Measurements from ENCODE around the gene NPB.

NPB gene

DNA sequence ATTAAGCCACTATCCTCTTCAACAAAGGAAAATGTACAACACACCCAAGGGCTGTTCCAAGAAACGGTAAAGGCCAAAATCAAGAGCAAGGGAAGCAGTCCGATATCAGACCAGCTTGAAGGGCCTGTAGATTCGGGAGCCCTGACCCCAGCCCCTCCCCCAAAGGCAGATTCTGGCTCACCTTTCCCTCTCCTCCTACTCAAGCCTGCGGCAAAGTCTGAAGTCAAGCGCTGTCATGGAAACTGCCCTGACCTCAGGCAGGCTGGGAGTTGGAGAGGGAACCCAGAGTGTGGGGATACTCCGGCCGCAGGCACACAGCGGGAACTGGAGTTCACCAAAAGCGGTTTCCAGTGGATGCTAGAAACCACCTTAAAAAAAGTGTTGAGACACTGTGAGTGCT is 12.4 kb upstream of the NPB start:
- no peak overlapping the region for H3K27ac ChIP-seq (ENCODE audit: low read depth, low read length, severe bottlenecking)
- peak overlapping the region; percentile 89 for H3K4me3 ChIP-seq (ENCODE audit: extremely low read depth, insufficient read depth, low read length, poor library complexity, severe bottlenecking)
- H3K36me3 ChIP-seq (ENCODE audit: control insufficient read depth, insufficient read depth, low read length), result peaks cover 71% of the 10 kb centered on the region
- 91 to 96% methylated on average over 7 to 8 of the region's 9 CpGs for WGBS, 2 experiments (ENCODE audit: insufficient coverage in 2 of 2)
- H3K4me1 ChIP-seq (ENCODE audit: control insufficient read depth, insufficient read depth, low read length, poor library complexity, severe bottlenecking), result peaks cover 10% of the 10 kb centered on the region
- no peaks in the 10 kb centered on the region for H3K9me3 ChIP-seq (ENCODE audit: control insufficient read depth, low read length)

DNA sequence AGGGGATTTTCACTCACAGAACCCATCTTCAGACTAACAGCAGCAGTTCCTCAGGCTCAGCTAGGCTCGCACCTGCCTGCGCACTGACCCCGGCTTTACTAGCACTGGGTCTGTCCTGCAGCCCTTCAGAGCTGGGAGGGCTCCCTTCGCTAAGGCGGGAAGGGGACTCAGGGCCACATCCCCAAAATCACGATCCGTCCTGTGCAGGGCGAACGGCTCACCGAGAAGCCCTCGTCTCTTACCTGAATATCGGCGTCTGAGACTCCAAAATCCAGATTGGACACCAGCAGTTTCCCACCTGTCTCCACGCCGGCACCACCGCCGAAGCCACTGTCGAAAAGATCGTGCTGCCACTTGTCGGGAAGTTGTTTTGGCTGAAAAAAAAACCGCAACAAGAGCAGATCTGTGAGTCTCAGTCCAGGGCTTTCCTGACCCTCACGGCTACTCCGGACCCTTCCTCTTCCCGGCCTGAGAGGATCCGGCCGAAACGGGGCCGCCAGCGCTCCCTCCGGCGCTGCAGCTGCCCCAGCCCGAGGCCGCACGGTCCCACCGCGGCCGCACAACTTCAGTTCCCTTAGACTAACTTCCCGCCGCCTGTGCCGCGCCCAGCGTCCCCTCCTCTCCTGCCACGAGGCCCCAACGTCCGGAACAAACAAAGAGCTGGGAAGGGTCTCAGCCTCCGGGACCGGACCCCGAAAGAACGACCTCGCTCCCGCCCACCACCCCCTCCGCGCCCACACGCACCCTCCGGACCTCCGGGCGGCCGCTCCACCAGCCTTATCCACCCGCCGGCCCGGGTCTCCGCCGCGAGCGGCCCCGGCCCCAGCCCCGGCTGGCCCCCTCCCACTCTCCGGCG is 11.4 kb upstream of the NPB start:
- Histone ChIP-seq H3K36me3 (ENCODE audit: control insufficient read depth, insufficient read depth, low read length) (peaks cover 69% of the 10 kb centered on the region), H3K9me3 (ENCODE audit: control insufficient read depth, low read length) (no peaks in the 10 kb centered on the region), H3K4me3 (ENCODE audit: extremely low read depth, insufficient read depth, low read length, poor library complexity, severe bottlenecking) (peak overlapping the region; percentile 89), H3K27ac (ENCODE audit: low read depth, low read length, severe bottlenecking) (peak overlapping the region; percentile 72), H3K4me1 (ENCODE audit: control insufficient read depth, insufficient read depth, low read length, poor library complexity, severe bottlenecking) (peaks cover 10% of the 10 kb centered on the region)
- 14 to 15% methylated on average over 41 to 45 of the region's 69 CpGs for WGBS, 2 experiments (ENCODE audit: insufficient coverage in 2 of 2)

DNA sequence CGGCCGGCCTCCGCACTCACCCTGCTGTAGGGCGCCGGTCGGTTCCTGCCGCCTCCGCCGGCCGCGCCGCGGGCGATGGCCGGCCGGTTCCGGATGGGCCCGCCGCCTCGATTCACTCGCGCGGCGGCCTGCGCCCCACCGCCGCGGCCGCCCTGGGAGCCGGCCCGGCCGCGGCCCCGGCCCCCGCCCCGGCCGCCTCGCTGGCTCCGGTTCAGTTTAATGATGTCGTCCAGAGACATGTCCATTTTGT is 10.8 kb upstream of the NPB start:
- H3K36me3 ChIP-seq (ENCODE audit: control insufficient read depth, insufficient read depth, low read length), result peaks cover 69% of the 10 kb centered on the region
- H3K27ac ChIP-seq (ENCODE audit: low read depth, low read length, severe bottlenecking), result peak overlapping the region; percentile 72
- peak overlapping the region; percentile 89 for H3K4me3 ChIP-seq (ENCODE audit: extremely low read depth, insufficient read depth, low read length, poor library complexity, severe bottlenecking)
- peaks cover 10% of the 10 kb centered on the region for H3K4me1 ChIP-seq (ENCODE audit: control insufficient read depth, insufficient read depth, low read length, poor library complexity, severe bottlenecking)
- 0 to 1% methylated on average over 34 to 37 of the region's 40 CpGs for WGBS, 2 experiments (ENCODE audit: insufficient coverage in 2 of 2)
- H3K9me3 ChIP-seq (ENCODE audit: control insufficient read depth, low read length), result no peaks in the 10 kb centered on the region

DNA sequence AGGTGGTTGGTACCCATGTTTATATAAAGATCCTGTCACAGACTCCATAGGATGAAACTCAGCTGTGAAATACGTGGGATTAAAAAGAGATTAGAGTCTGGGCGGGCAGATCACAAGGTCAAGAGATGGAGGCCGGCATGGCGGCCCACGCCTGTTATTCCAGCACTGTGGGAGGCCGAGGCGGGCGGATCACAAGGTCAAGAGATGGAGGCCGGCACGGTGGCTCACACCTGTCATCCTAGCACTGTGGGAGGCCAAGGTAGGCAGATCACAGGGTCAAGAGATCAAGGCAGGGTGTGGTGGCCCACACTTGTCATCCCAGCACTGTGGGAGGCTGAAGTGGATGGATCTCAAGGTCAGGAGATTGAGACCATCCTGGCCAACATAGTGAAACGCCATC is 6.6 kb upstream of the NPB start:
- no peaks in the 10 kb centered on the region for H3K9me3 ChIP-seq (ENCODE audit: control insufficient read depth, low read length)
- H3K27ac ChIP-seq (ENCODE audit: low read depth, low read length, severe bottlenecking), result no peak overlapping the region
- no peak overlapping the region for H3K4me3 ChIP-seq (ENCODE audit: extremely low read depth, insufficient read depth, low read length, poor library complexity, severe bottlenecking)
- H3K36me3 ChIP-seq (ENCODE audit: control insufficient read depth, insufficient read depth, low read length), result peaks cover 65% of the 10 kb centered on the region
- WGBS, 2 experiments (ENCODE audit: insufficient coverage in 2 of 2), result 94 to 97% methylated on average over 9 to 10 of the region's 11 CpGs
- peaks cover 20% of the 10 kb centered on the region for H3K4me1 ChIP-seq (ENCODE audit: control insufficient read depth, insufficient read depth, low read length, poor library complexity, severe bottlenecking)

DNA sequence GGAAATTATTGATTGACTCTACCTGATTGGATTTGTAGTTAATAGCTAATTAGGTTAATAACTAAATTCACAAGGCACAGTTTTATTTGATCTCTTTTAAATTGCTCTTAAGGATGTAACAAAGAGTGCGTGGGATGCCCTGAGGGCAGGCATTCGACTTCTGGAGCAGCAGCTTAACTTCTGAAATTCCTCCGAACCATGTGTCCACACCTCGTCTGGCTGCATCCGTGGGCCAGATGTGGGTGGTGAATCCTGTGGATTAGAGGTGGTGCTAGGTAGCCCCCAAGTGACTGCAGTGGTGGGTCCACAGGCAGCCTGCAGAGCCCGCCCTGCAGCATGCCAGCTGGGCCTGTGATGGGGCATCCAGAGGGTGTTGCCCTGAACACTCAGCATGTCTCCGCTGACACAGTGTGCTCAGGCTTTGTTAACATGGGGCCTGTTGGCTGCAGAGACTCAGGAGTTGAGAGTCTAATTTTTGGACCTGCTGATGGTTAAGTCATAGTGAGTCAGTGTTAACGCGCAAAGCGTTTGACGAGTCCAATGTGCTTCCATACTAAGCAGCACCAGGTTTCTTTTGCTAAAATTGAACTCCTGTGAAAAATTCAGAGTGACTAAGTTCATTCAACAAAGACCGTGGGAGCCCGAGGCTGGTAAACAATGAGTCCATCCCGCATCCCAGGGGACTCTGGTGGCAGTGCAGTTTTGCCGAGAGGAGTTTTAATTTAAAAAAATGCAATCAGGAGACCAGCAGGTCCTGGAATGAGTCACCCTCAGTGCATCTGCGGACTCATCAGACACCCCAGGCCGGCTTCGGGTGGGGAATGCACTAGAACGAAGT is 3.8 kb upstream of the NPB start:
- WGBS, 2 experiments (ENCODE audit: insufficient coverage in 2 of 2), result 89 to 94% methylated on average over 17 to 18 of the region's 19 CpGs
- H3K9me3 ChIP-seq (ENCODE audit: control insufficient read depth, low read length), result no peaks in the 10 kb centered on the region
- peak overlapping the region; percentile 25 for H3K27ac ChIP-seq (ENCODE audit: low read depth, low read length, severe bottlenecking)
- H3K36me3 ChIP-seq (ENCODE audit: control insufficient read depth, insufficient read depth, low read length), result peaks cover 71% of the 10 kb centered on the region
- peaks cover 21% of the 10 kb centered on the region for H3K4me1 ChIP-seq (ENCODE audit: control insufficient read depth, insufficient read depth, low read length, poor library complexity, severe bottlenecking)
- H3K4me3 ChIP-seq (ENCODE audit: extremely low read depth, insufficient read depth, low read length, poor library complexity, severe bottlenecking), result no peak overlapping the region

DNA sequence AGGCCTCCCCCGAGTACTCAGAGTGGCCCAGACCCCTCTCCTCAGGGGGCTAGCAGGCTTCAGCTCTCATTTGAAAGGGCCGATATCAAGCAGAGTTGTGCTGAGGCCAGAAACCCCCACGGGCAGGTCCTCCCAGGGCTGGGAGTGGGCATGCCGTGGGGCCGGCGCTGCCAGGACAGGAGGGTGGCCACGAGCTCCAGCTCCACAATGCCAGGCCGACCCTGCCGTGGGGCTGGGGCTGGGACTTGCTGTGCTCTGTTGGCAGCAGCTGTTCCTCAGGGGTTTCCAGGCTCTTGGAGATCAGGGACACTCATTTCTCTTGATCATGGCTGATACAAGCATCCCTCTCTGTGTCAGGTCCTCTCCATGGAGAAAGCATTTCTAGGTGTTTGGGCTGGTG is 3.2 kb upstream of the NPB start:
- Histone ChIP-seq H3K9me3 (ENCODE audit: control insufficient read depth, low read length) (no peaks in the 10 kb centered on the region), H3K27ac (ENCODE audit: low read depth, low read length, severe bottlenecking) (peak overlapping the region; percentile 25), H3K4me1 (ENCODE audit: control insufficient read depth, insufficient read depth, low read length, poor library complexity, severe bottlenecking) (peaks cover 21% of the 10 kb centered on the region), H3K36me3 (ENCODE audit: control insufficient read depth, insufficient read depth, low read length) (peaks cover 65% of the 10 kb centered on the region), H3K4me3 (ENCODE audit: extremely low read depth, insufficient read depth, low read length, poor library complexity, severe bottlenecking) (no peak overlapping the region)
- WGBS, 2 experiments (ENCODE audit: insufficient coverage in 2 of 2), result 87 to 93% methylated on average over 9 of the region's 9 CpGs

DNA sequence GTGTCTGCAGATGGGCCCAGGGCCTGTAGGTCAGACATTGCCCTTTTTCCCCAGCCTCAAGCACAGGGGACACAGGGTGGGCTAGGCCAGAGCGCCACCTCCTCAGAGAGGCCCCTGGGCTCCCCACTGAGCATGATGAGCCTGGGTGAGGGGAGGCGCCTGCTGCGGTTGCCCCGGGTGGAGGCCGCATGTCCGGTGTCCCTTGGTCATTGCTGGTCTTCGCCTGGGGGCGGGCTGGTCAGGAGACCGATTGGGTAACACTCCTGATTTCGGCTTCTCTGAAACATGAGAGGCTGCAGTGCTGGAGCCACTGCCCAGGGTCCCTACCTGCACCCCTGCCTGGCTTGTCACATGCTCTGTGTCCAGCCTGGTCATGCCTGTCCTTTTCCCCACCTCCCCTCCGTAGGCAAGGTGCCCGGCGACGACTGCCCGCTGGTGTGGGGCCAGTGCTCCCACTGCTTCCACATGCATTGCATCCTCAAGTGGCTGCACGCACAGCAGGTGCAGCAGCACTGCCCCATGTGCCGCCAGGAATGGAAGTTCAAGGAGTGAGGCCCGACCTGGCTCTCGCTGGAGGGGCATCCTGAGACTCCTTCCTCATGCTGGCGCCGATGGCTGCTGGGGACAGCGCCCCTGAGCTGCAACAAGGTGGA is 2.4 kb upstream of the NPB start:
- no peaks in the 10 kb centered on the region for H3K9me3 ChIP-seq (ENCODE audit: control insufficient read depth, low read length)
- no peak overlapping the region for H3K27ac ChIP-seq (ENCODE audit: low read depth, low read length, severe bottlenecking)
- no peak overlapping the region for H3K4me3 ChIP-seq (ENCODE audit: extremely low read depth, insufficient read depth, low read length, poor library complexity, severe bottlenecking)
- WGBS, 2 experiments (ENCODE audit: insufficient coverage in 2 of 2), result 97 to 98% methylated on average over 19 to 21 of the region's 22 CpGs
- peaks cover 64% of the 10 kb centered on the region for H3K36me3 ChIP-seq (ENCODE audit: control insufficient read depth, insufficient read depth, low read length)
- H3K4me1 ChIP-seq (ENCODE audit: control insufficient read depth, insufficient read depth, low read length, poor library complexity, severe bottlenecking), result peaks cover 21% of the 10 kb centered on the region

DNA sequence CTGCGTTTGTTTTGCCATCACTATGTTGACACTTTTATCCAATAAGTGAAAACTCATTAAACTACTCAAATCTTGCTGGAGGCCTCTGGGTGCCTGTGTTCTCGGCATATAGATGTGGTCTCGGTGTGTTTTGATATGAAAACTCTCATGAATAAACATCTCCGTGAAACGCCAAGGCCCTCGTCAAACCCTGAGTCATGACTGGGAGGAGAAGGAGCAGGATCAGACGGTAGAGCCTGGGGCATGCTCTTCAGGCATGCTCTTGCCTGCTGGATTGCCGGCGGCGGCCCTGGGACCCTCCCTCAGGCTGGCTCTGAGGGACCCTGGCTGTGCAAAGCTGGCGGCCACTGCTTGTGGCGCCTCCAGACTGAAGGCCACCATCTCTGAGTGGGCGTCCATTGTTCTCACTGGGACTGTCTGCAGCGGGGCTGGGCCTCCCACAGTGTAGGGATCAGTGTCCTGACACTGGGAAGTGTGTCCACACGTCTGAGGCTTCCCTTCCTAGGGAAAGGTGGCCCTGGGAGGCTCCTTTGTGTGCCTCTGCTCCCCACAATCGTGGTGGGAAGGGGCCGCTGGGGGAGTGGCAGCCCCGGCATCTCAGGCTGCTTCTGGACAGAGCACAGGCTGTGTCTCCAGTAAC is 1.7 kb upstream of the NPB start:
- no peak overlapping the region for H3K27ac ChIP-seq (ENCODE audit: low read depth, low read length, severe bottlenecking)
- no peaks in the 10 kb centered on the region for H3K9me3 ChIP-seq (ENCODE audit: control insufficient read depth, low read length)
- H3K4me3 ChIP-seq (ENCODE audit: extremely low read depth, insufficient read depth, low read length, poor library complexity, severe bottlenecking), result no peak overlapping the region
- peaks cover 63% of the 10 kb centered on the region for H3K36me3 ChIP-seq (ENCODE audit: control insufficient read depth, insufficient read depth, low read length)
- 91% methylated on average over 17 of the region's 18 CpGs for WGBS, 2 experiments (ENCODE audit: insufficient coverage in 2 of 2)
- peaks cover 21% of the 10 kb centered on the region for H3K4me1 ChIP-seq (ENCODE audit: control insufficient read depth, insufficient read depth, low read length, poor library complexity, severe bottlenecking)

DNA sequence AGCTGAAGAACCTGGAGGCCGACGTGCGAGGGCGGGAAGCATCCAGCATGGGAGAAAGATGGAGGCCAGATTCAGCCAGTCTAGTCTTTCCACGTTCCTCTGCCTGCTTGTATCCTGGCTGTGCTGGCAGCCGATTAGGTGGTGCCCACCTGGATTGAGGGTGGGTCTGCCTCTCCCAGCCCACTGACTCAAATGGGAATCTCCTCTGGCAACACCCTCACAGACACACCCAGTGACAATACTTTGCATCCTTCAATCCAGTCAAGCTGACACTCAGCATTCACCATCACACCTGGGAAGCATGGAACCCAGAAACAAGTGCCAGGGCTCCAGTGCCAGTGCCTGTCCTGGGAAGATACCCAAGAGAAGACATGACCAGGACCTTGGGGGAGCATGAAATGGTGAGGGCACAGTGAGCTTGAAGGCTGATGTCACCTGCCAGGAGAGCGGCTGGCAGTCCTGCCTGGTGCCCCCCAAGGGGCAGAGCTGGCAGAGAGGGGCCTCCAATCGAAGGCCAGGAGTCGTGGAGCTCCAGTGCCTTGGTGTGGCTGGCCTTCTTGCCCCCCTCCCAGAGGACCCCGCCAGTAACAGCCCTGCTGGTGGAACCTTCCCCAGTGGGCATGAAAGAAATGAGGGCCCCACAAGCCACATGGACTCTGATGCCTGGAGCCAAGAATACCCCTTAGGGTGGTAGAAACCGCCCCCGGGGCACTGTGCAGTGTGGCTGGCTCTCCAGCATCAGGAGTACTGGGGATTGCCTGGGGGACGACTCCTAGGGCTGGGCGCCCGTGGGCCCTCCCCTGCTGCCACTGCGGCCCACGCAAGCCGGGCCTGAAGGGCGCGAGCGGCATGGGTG is 643 bp upstream of the NPB start:
- peaks cover 21% of the 10 kb centered on the region for H3K4me1 ChIP-seq (ENCODE audit: control insufficient read depth, insufficient read depth, low read length, poor library complexity, severe bottlenecking)
- WGBS, 2 experiments (ENCODE audit: insufficient coverage in 2 of 2), result 65 to 67% methylated on average over 20 to 21 of the region's 21 CpGs
- H3K9me3 ChIP-seq (ENCODE audit: control insufficient read depth, low read length), result no peaks in the 10 kb centered on the region
- no peak overlapping the region for H3K27ac ChIP-seq (ENCODE audit: low read depth, low read length, severe bottlenecking)
- H3K4me3 ChIP-seq (ENCODE audit: extremely low read depth, insufficient read depth, low read length, poor library complexity, severe bottlenecking), result peak overlapping the region; percentile 5
- H3K36me3 ChIP-seq (ENCODE audit: control insufficient read depth, insufficient read depth, low read length), result peaks cover 64% of the 10 kb centered on the region

Measured in mesodermal cell (in vitro differentiated cells).